HG03103 (cell line): Measurements from ENCODE around the gene CDH23.

Experiments used
- ATAC-seq: cut with Tn5 transposase; IDR thresholded peaks from one replicate; pipeline ENCODE4 v1.9.1; 2021; ENCODE audit warnings: low read depth; ENCODE audit not compliant: unreplicated experiment

CDH23 gene

GRCh38 chr10:71647526-71648253, 251.0 kb downstream of the CDH23 start:
- ATAC-seq = no peak

- ATAC-seq = no peak
Measured at GRCh38 chr10:71648254-71648932, 251.7 kb downstream of the CDH23 start.

DNA sequence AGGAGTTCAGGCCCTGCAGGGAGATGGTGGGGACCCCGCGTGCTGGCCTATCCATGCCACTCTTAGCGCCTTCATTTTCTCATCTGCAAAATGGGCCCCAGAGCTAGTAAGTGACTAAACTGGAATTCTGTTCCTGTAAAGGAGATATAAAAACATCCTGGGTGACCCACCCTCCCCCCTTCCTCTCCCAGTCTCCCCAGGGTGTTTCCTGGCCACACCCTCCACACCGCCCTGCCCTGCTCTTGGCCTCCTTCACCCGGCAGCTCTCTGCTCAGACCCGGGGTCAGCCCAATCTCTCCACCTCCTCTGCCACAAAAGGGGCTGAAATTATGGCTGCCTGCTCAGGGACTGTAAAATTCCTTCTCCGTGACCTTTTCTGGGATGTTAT, 252.2 kb downstream of the CDH23 start:
- ATAC-seq = no peak

DNA sequence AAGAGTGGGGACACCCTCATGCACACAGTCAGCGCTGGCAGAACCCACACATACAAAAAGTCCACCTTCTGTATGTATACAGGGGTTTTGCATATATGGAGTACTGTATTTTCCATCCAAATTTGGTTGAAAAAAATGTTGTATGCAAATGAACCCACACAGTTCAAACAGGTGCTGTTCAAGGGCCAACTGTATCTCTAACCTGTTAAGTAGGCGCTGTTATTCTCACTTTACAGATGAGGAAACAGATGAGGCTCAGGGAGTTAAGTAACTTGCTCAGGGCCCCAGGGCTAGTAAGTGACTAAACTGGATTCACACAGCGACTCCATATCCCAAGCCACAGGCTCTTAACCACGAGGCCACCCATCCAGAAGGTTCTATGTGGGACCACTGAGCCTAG, 252.9 kb downstream of the CDH23 start:
- no peak for ATAC-seq

DNA sequence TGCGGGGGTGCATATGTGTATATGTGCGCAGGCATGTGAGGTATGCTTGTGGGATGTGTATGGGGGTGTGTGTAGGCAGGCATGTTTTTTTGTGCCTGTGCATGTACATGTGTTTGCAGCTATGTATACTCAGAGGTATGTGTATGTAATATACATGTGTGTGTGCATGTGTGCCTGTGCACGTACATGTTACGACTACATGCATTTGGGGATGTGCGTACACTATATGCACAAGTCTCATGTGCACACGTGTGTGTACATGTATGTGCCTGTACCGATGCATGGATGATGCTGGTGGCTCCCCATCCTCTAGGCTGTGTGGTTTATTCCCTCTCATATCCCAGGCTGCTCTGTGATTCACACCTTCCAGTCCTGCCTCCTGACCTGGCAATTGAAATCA, 253.7 kb downstream of the CDH23 start:
- no peak for ATAC-seq

- ATAC-seq = no peak
Measured at GRCh38 chr10:71651428-71651827, 254.7 kb downstream of the CDH23 start.

GRCh38 chr10:71651928-71652327, 255.2 kb downstream of the CDH23 start:
- ATAC-seq = no peak

DNA sequence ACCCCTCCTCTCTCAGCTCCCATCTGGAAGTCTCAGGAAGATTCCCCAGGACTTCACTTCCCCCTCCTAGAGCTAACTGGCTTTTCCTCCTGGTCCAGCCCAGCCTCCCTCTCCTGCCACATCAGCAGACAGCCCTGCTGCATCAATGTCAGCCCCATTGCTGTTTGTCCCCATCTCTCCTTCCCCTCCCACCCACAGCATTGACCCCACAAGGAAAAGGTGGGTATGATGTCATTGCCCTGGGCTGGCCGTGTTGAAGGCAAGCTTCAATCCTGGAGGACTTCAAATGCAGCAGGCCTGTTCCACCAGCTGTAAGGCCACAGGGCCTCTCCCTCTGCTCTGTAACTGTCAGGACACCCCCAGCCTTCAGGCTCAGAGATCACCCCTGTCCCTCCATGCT, 256.3 kb downstream of the CDH23 start:
- no peak for ATAC-seq

- ATAC-seq = no peak
Measured at GRCh38 chr10:71656220-71656619, 259.5 kb downstream of the CDH23 start.

DNA sequence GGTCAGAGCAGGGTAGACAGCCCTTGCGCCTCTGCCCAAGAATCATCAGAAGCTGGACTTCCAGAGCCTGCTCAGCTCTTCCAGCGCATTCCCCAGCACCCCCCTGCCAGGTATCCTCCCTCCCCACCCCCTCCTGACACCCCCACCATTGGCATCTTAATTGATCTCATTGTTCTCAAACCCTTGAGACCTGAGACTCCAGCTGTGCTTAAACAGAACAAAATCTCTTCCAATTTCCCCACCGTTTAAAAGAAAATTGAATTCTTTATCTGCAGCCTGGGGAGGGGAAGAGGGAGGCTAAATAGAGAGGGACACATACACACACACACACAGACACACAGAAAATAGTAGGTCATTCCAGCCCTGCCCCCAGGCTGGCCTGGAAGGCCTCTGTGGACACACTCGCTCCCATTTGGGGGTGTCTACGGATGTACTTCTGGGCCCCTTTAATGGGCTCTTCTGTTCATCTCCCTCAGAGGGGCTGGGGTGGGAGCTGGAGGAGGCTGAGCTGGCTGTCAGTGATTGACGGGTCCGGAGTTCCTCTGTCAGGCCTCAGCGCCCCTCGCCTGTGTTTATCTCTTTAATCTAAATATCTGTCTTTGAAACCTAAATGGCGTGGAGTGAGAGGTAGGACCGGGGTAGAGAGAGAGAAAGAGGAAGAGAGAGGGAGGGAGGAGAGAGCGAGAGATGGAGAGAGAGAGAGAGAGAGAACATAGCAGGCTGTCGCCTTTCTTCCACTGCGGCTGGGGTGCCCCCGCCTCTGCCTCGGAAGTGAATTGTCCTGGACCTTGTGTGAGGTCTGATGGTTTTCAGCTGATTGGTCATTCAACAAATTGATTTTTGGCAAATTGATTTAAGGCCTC, 261.1 kb downstream of the CDH23 start:
- ATAC-seq = no peak

- no peak for ATAC-seq
Measured at GRCh38 chr10:71658467-71658745, 261.7 kb downstream of the CDH23 start.

- no peak for ATAC-seq
Measured at GRCh38 chr10:71659111-71659634, 262.5 kb downstream of the CDH23 start.

DNA sequence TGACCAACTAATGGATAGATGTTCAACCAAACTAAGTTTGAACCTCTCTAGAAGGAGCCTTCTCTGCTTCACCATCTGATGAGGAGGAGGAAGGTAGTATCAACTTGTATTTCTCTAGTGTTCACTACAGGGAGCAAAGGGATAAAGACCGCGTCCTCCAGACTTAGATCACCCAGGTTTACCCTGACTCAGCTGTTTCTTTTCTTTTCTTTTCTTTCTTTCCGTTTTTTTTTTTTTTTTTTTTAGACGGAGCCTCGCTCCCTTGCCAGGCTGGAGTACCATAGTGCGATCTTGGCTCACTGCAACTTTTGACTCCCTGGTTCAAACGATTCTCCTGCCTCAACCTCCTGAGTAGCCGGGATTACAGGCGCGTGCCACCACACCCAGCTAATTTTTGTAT, 263.0 kb downstream of the CDH23 start:
- ATAC-seq = no peak

DNA sequence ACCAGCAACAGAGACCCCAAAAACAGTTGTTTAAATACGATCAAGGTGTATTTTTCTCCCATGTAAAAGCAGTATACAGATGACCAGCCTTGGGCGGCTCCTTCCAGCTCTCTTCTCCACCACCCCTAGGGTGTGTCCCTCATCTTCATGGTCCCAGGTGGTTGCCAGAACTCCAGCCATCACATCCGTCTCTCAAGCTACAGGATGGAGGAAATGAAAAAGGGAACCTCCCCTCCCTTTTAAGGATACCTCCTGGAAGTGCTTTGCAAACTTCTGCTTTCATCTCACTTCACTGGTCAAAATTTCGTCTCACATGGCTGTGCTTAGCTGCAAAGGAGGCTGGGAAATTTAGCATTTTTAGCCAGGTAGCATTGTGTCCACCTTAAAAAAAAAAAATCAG, 263.6 kb downstream of the CDH23 start:
- ATAC-seq = no peak

DNA sequence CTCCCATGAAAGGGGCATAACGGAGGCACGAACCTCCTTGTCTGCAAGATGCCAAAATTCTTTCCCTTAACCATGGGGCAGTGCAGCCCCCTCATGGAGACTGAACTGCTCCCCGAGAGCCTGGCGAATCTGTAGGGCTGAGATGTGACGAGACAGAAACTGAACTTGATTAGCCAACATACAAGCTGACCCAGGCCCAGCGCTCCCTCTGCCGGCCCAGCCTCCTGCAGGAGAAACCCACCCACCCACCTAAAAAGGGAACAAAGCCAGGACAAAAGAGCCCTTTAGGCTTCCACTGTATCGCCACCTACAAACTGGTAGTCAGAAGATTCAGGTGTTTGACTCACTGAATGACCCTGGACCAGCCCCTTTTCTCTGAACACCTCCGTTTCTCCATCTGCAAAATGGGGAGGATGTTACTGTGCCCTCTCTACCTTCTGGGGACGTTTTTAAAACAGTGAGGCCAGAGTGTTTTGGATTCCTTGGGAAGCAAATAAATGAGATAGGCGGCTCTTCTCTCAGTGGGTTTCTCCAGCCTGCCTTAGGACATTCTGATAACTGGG, 264.4 kb downstream of the CDH23 start:
- ATAC-seq = no peak

GRCh38 chr10:71661779-71662336, 265.1 kb downstream of the CDH23 start:
- no peak for ATAC-seq

- ATAC-seq = no peak
Measured at GRCh38 chr10:71663311-71663710, 266.6 kb downstream of the CDH23 start.

DNA sequence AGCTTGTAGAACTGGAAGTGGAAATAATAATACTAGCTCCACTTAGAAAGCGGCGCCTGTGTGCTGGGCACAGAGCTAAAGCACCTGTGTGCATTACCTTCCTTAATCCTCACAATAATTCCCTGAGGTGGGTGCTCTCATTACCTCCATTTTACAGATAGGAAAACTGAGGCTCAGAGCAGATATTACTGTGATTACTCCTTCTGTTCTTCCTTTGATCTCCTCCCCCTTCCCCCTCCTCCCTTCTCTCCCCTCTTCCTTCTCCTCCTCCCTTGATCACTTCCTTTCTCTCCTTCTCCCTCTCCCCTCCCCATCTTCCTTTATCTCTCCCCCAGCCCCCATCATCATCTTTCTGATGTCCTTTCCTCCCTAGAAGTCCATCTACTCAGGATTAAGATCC, 267.9 kb downstream of the CDH23 start:
- no peak for ATAC-seq

- ATAC-seq = no peak
Measured at GRCh38 chr10:71665456-71665855, 268.7 kb downstream of the CDH23 start.

GRCh38 chr10:71666639-71667386, 270.1 kb downstream of the CDH23 start:
- ATAC-seq = no peak
